ENCODE results near the gene ABCA6.

Gene ABCA6

GRCh38 chr17:69123626-69124025 is 18.1 kb downstream of the ABCA6 start:
- Histone ChIP-seq H3K4me2 (ENCODE audit: low read length) (no peak overlapping the region), H3K4me1 (ENCODE audit: insufficient read depth, low read length, severe bottlenecking) (peaks cover 8% of the 10 kb centered on the region), H3K4me3 (ENCODE audit: low read depth, low read length, poor library complexity, severe bottlenecking) (no peak overlapping the region), H4K20me1 (ENCODE audit: insufficient read depth, low read length) (no peaks in the 10 kb centered on the region), H3K27ac (ENCODE audit: low read depth, low read length, poor library complexity, severe bottlenecking) (no peak overlapping the region), H3K36me3 (ENCODE audit: insufficient read depth, low read length) (no peaks in the 10 kb centered on the region), H3F3A (ENCODE audit: insufficient read depth, low read length) (no peaks in the 10 kb centered on the region), H3K9me2 (ENCODE audit: low read depth, low read length) (no peaks in the 10 kb centered on the region), H3K27me3 (ENCODE audit: insufficient read depth, low read length) (no peaks in the 10 kb centered on the region), H3K9ac (ENCODE audit: low read length) (no peak overlapping the region), H3K9me3 (ENCODE audit: low read length) (no peaks in the 10 kb centered on the region), H2AFZ (ENCODE audit: low read length) (no peak overlapping the region), H3K79me2 (ENCODE audit: insufficient read depth, low read length) (no peaks in the 10 kb centered on the region)
- no peak for TF ChIP-seq EZH2 (IDR thresholded peaks at IDR 0.05; ENCODE audit: borderline replicate concordance, low read length)
- TF ChIP-seq CTCF (IDR thresholded peaks at IDR 0.05; ENCODE audit: low read length) = no peak

GRCh38 chr17:69122065-69122464 is 19.6 kb downstream of the ABCA6 start:
- H3K9me2 ChIP-seq (ENCODE audit: low read depth, low read length) = no peaks in the 10 kb centered on the region
- H3K27me3 ChIP-seq (ENCODE audit: insufficient read depth, low read length) = no peaks in the 10 kb centered on the region
- no peak for TF ChIP-seq CTCF (IDR thresholded peaks at IDR 0.05; ENCODE audit: low read length)
- no peak for TF ChIP-seq EZH2 (IDR thresholded peaks at IDR 0.05; ENCODE audit: borderline replicate concordance, low read length)
- H3K27ac ChIP-seq (ENCODE audit: low read depth, low read length, poor library complexity, severe bottlenecking) = no peak overlapping the region
- peaks cover 23% of the 10 kb centered on the region for H3K4me1 ChIP-seq (ENCODE audit: insufficient read depth, low read length, severe bottlenecking)
- no peaks in the 10 kb centered on the region for H4K20me1 ChIP-seq (ENCODE audit: insufficient read depth, low read length)
- H3K4me2 ChIP-seq (ENCODE audit: low read length) = no peak overlapping the region
- H3K36me3 ChIP-seq (ENCODE audit: insufficient read depth, low read length) = no peaks in the 10 kb centered on the region
- H2AFZ ChIP-seq (ENCODE audit: low read length) = no peak overlapping the region
- no peaks in the 10 kb centered on the region for H3K9me3 ChIP-seq (ENCODE audit: low read length)
- H3K9ac ChIP-seq (ENCODE audit: low read length) = no peak overlapping the region
- H3K79me2 ChIP-seq (ENCODE audit: insufficient read depth, low read length) = no peaks in the 10 kb centered on the region
- H3F3A ChIP-seq (ENCODE audit: insufficient read depth, low read length) = no peaks in the 10 kb centered on the region
- no peak overlapping the region for H3K4me3 ChIP-seq (ENCODE audit: low read depth, low read length, poor library complexity, severe bottlenecking)

- Histone ChIP-seq H4K20me1 (ENCODE audit: insufficient read depth, low read length) (no peaks in the 10 kb centered on the region), H3K4me1 (ENCODE audit: insufficient read depth, low read length, severe bottlenecking) (peaks cover 43% of the 10 kb centered on the region), H3K36me3 (ENCODE audit: insufficient read depth, low read length) (no peaks in the 10 kb centered on the region), H3K27me3 (ENCODE audit: insufficient read depth, low read length) (no peaks in the 10 kb centered on the region), H2AFZ (ENCODE audit: low read length) (no peak overlapping the region), H3K27ac (ENCODE audit: low read depth, low read length, poor library complexity, severe bottlenecking) (peak overlapping the region; percentile 79), H3K4me2 (ENCODE audit: low read length) (peak overlapping the region; percentile 37), H3K9ac (ENCODE audit: low read length) (peak overlapping the region; percentile 64), H3F3A (ENCODE audit: insufficient read depth, low read length) (no peaks in the 10 kb centered on the region), H3K79me2 (ENCODE audit: insufficient read depth, low read length) (no peaks in the 10 kb centered on the region), H3K9me3 (ENCODE audit: low read length) (no peaks in the 10 kb centered on the region), H3K4me3 (ENCODE audit: low read depth, low read length, poor library complexity, severe bottlenecking) (peak overlapping the region; percentile 51), H3K9me2 (ENCODE audit: low read depth, low read length) (no peaks in the 10 kb centered on the region)
- TF ChIP-seq CTCF (IDR thresholded peaks at IDR 0.05; ENCODE audit: low read length) (no peak), EZH2 (IDR thresholded peaks at IDR 0.05; ENCODE audit: borderline replicate concordance, low read length) (no peak)
These were observed 23.6 kb downstream of the ABCA6 start for GRCh38 chr17:69117855-69118784.
